Loucy (cell line): ENCODE results near the gene XXYLT1.

Experiments used
- H2AFZ ChIP-seq: fragments of 200-600 bp; sonication (generic); 2 replicates; pipeline ENCODE4 v1.6.0; 2016; ENCODE audit warnings: antibody characterized with exemption, mild to moderate bottlenecking, low read length, moderate library complexity
- H3F3A ChIP-seq: fragments of 200-600 bp; 2 replicates; pipeline ENCODE4 v1.6.0; 2016; ENCODE audit warnings: antibody characterized with exemption, low read depth, mild to moderate bottlenecking
- H3K27me3 ChIP-seq: fragments of 200-600 bp; sonication (generic); 2 replicates; pipeline ENCODE4 v1.6.1; 2014; ENCODE audit warnings: low read length, mild to moderate bottlenecking; ENCODE audit not compliant: insufficient read depth, poor library complexity, severe bottlenecking
- H3K36me3 ChIP-seq: fragments of 200-600 bp; sonication (generic); 2 replicates; pipeline ENCODE4 v1.6.1; 2016; ENCODE audit warnings: low read length; ENCODE audit not compliant: insufficient read depth
- H3K4me1 ChIP-seq: fragments of 200-600 bp; sonication (generic); 2 replicates; pipeline ENCODE4 v1.5.1; 2014; ENCODE audit warnings: low read length, mild to moderate bottlenecking; ENCODE audit not compliant: insufficient read depth, poor library complexity, severe bottlenecking
- H3K4me2 ChIP-seq: fragments of 200-600 bp; sonication (generic); 2 replicates; pipeline ENCODE4 v1.6.0; 2014; ENCODE audit warnings: antibody characterized with exemption, low read length, low read depth, mild to moderate bottlenecking; ENCODE audit not compliant: poor library complexity, severe bottlenecking
- H3K4me3 ChIP-seq: fragments of 200-600 bp; sonication (generic); 2 replicates; pipeline ENCODE4 v1.5.1; 2014; ENCODE audit warnings: low read length, mild to moderate bottlenecking, mixed read lengths; ENCODE audit not compliant: poor library complexity, severe bottlenecking
- H3K79me2 ChIP-seq: fragments of 200-600 bp; sonication (generic); 2 replicates; pipeline ENCODE4 v1.6.1; 2014; ENCODE audit warnings: low read length; ENCODE audit not compliant: insufficient read depth
- H3K9ac ChIP-seq: fragments of 200-600 bp; sonication (generic); 2 replicates; pipeline ENCODE4 v1.6.0; 2014; ENCODE audit warnings: mild to moderate bottlenecking, low read depth, low read length, moderate library complexity; ENCODE audit not compliant: poor library complexity, severe bottlenecking
- H3K9me2 ChIP-seq: fragments of 200-600 bp; sonication (generic); replicated peaks from 2 replicates; pipeline ENCODE4 v1.6.1; 2016; ENCODE audit warnings: low read depth, low read length, mixed read lengths
- H3K9me3 ChIP-seq: fragments of 200-600 bp; sonication (generic); 2 replicates; pipeline ENCODE4 v1.6.1; 2014; ENCODE audit warnings: mild to moderate bottlenecking, antibody characterized with exemption, low read length, low read depth; ENCODE audit not compliant: insufficient read depth
- H4K20me1 ChIP-seq: fragments of 200-600 bp; sonication (generic); 2 replicates; pipeline ENCODE4 v1.6.0; 2014; ENCODE audit warnings: antibody characterized with exemption, low read length, mild to moderate bottlenecking; ENCODE audit not compliant: insufficient read depth, poor library complexity, severe bottlenecking
- CTCF ChIP-seq: fragments of 200-600 bp; sonication (generic); conservative IDR thresholded peaks from 2 replicates; pipeline ENCODE4 v1.5.1; 2014; ENCODE audit warnings: mild to moderate bottlenecking, antibody characterized with exemption, low read length
- EZH2phosphoT487 ChIP-seq: fragments of 200-600 bp; IDR thresholded peaks from 2 replicates; pipeline ENCODE4 v1.6.1; 2018; ENCODE audit warnings: antibody characterized with exemption, mild to moderate bottlenecking, moderate library complexity, borderline replicate concordance

XXYLT1 gene

GRCh38 chr3:195247863-195248189 lies 23.1 kb downstream of the XXYLT1 start:
- Histone ChIP-seq H3K36me3 (peaks cover 23% of the 10 kb centered on the region; the same call in 1 of the 2 replicates), H3F3A (no peaks in the 10 kb centered on the region), H3K9ac (peak overlapping the region; percentile 58), H3K4me3 (peak overlapping the region; percentile 22), H2AFZ (no peak overlapping the region), H3K27me3 (no peaks in the 10 kb centered on the region), H3K9me3 (no peaks in the 10 kb centered on the region), H3K4me1 (peaks cover 29% of the 10 kb centered on the region), H3K4me2 (peak overlapping the region; percentile 46), H3K9me2 (no peaks in the 10 kb centered on the region), H4K20me1 (no peaks in the 10 kb centered on the region), H3K79me2 (peaks cover 74% of the 10 kb centered on the region)
- TF ChIP-seq EZH2phosphoT487 (no peak), CTCF (no peak)

- H3K9ac ChIP-seq = peak overlapping the region; percentile 58
- no peaks in the 10 kb centered on the region for H3K27me3 ChIP-seq
- H3K36me3 ChIP-seq = peaks cover 23% of the 10 kb centered on the region; the same call in 1 of the 2 replicates
- no peaks in the 10 kb centered on the region for H4K20me1 ChIP-seq
- peaks cover 23% of the 10 kb centered on the region for H3K4me1 ChIP-seq
- no peaks in the 10 kb centered on the region for H3K9me2 ChIP-seq
- no peaks in the 10 kb centered on the region for H3K9me3 ChIP-seq
- peak overlapping the region; percentile 22 for H3K4me3 ChIP-seq
- H3F3A ChIP-seq = no peaks in the 10 kb centered on the region
- H2AFZ ChIP-seq = no peak overlapping the region
- TF ChIP-seq EZH2phosphoT487 (no peak), CTCF (no peak)
- peaks cover 73% of the 10 kb centered on the region for H3K79me2 ChIP-seq
- H3K4me2 ChIP-seq = peak overlapping the region; percentile 46
Observed at GRCh38 chr3:195247086-195247862, 23.7 kb downstream of the XXYLT1 start.

DNA sequence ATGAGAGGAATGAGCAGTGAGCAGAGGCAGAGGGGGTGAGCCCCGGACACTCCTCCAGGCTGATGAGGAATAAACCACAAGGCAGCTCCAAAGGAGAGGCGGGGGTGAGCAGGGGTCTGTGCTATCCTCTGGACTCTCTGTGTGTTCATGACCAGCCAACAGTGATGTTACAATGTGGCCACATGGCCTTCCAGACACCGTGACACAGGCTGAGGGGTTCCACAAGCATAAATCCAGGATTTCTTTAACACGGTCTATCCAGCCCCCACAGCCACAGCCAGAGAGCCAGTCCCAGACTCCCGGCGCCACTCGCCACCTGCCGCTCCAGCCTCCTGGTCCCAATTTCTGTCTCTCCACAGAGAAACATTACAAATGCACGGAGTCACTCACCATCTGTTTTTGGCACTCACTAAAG lies 24.4 kb downstream of the XXYLT1 start:
- Histone ChIP-seq H3K4me1 (peaks cover 19% of the 10 kb centered on the region), H3K9me2 (no peaks in the 10 kb centered on the region), H2AFZ (no peak overlapping the region), H3K4me3 (no peak overlapping the region), H3K27me3 (no peaks in the 10 kb centered on the region), H3K4me2 (no peak overlapping the region), H3K9ac (no peak overlapping the region), H4K20me1 (no peaks in the 10 kb centered on the region), H3K36me3 (peaks cover 23% of the 10 kb centered on the region; the same call in 1 of the 2 replicates), H3K9me3 (no peaks in the 10 kb centered on the region), H3F3A (no peaks in the 10 kb centered on the region), H3K79me2 (peaks cover 70% of the 10 kb centered on the region)
- TF ChIP-seq EZH2phosphoT487 (no peak), CTCF (no peak)
